Prostate gland (tissue), 2 donors: Measurements from ENCODE around the gene VPS45.

Source experiments
- CTCF ChIP-seq, 4 experiments: fragments of 200-600 bp in 2 of 4; fragments of 450-650 bp in 2 of 4; sonication (generic) in 2 of 4; IDR thresholded peaks; 1 replicate in 3 of 4; 2 replicates in 1 of 4; pipeline ENCODE4 v1.5.1; 2016 to 2019; ENCODE audit warnings: antibody characterized with exemption in 4 of 4, mild to moderate bottlenecking in 2 of 4, moderate library complexity in 2 of 4
- POLR2A ChIP-seq: fragments of 450-650 bp; IDR thresholded peaks from one replicate; pipeline ENCODE4 v1.6.1; 2016; ENCODE audit warnings: antibody characterized with exemption, mild to moderate bottlenecking
- POLR2AphosphoS5 ChIP-seq: sonication (generic); formaldehyde crosslinking; IDR thresholded peaks from one replicate; pipeline ENCODE4 v1.6.1; 2017; ENCODE audit warnings: antibody characterized with exemption

GRCh38 chr1:150185481-150185880 lies 117.9 kb downstream of the VPS45 start:
- TF ChIP-seq CTCF (IDR thresholded peaks at IDR 0.05) (no peak), POLR2AphosphoS5 (no peak), POLR2A (no peak)
